Karpas-422 (cell line): ENCODE data around the gene SLC16A8. TPM values are rescaled to one million over a fixed set of nuclear protein-coding genes. Genes with fewer than 3 reads are reported as not detected.
A peak's percentile ranks its signal among the peaks of the same experiment; 100 is the strongest.

ENCODE experiments used
- DNase-seq: peaks from one replicate; pipeline ENCODE4 v3.0.0-alpha.2; 2015
- H2AFZ ChIP-seq: fragments of 200-600 bp; sonication (generic); 2 replicates; pipeline ENCODE4 v1.6.1; 2014; ENCODE audit warnings: antibody characterized with exemption, low read length, mixed read lengths
- H3K27ac ChIP-seq: fragments of 200-600 bp; sonication (generic); 2 replicates; pipeline ENCODE4 v1.5.1; 2014; ENCODE audit warnings: mild to moderate bottlenecking, low read length, moderate library complexity
- H3K27me3 ChIP-seq: fragments of 200-600 bp; sonication (generic); 2 replicates; pipeline ENCODE4 v1.6.1; 2014; ENCODE audit warnings: low read length, mixed read lengths
- H3K36me3 ChIP-seq: fragments of 200-600 bp; sonication (generic); 2 replicates; pipeline ENCODE4 v1.6.1; 2014; ENCODE audit warnings: low read length, mixed read lengths; ENCODE audit not compliant: insufficient read depth
- H3K4me1 ChIP-seq: fragments of 200-600 bp; sonication (generic); 2 replicates; pipeline ENCODE4 v1.6.1; 2014; ENCODE audit warnings: mild to moderate bottlenecking, low read length, mixed read lengths
- H3K4me2 ChIP-seq: fragments of 200-600 bp; sonication (generic); 2 replicates; pipeline ENCODE4 v1.6.1; 2014; ENCODE audit warnings: low read length, low read depth, mild to moderate bottlenecking; ENCODE audit not compliant: poor library complexity, severe bottlenecking
- H3K4me3 ChIP-seq: fragments of 200-600 bp; sonication (generic); 2 replicates; pipeline ENCODE4 v1.5.1; 2014; ENCODE audit warnings: mild to moderate bottlenecking, antibody characterized with exemption, low read length, mixed read lengths
- H3K79me2 ChIP-seq: fragments of 200-600 bp; sonication (generic); 2 replicates; pipeline ENCODE4 v1.6.1; 2014; ENCODE audit warnings: mild to moderate bottlenecking, low read length, mixed read lengths
- H3K9ac ChIP-seq: fragments of 200-600 bp; sonication (generic); 2 replicates; pipeline ENCODE4 v1.6.0; 2014; ENCODE audit warnings: low read length
- H3K9me2 ChIP-seq: fragments of 200-600 bp; sonication (generic), shearing (Covaris generic); replicated peaks from 2 replicates; pipeline ENCODE4 v1.6.0; 2014; ENCODE audit warnings: mild to moderate bottlenecking, low read length, moderate library complexity; ENCODE audit not compliant: insufficient read depth
- H3K9me3 ChIP-seq: fragments of 300-700, 200-600 bp; sonication (generic); 2 replicates; pipeline ENCODE4 v1.6.1; 2014; ENCODE audit warnings: low read length, mixed read lengths
- H4K20me1 ChIP-seq: fragments of 200-600 bp; sonication (generic); 2 replicates; pipeline ENCODE4 v1.6.1; 2014; ENCODE audit warnings: mild to moderate bottlenecking, antibody characterized with exemption, low read length, low read depth; ENCODE audit not compliant: insufficient read depth
- total RNA-seq: library from RNA; depleted of rRNA; stranded (reverse); fragments of >200 nt; shearing (Covaris generic); gene quantifications from 2 replicates; pipeline ENCODE4 v1.2.3, GENCODE V29; 2014; ENCODE audit warnings: low replicate concordance

Gene SLC16A8
- total RNA-seq, 1 experiment from 2014 or later: not detected

- no peak overlapping the region for H2AFZ ChIP-seq
- H4K20me1 ChIP-seq: no peaks in the 10 kb centered on the region
- H3K9me2 ChIP-seq: no peaks in the 10 kb centered on the region
- H3K4me3 ChIP-seq: no peak overlapping the region
- H3K79me2 ChIP-seq: no peaks in the 10 kb centered on the region
- H3K9me3 ChIP-seq: no peaks in the 10 kb centered on the region
- no peaks in the 10 kb centered on the region for H3K4me1 ChIP-seq
- H3K27me3 ChIP-seq: no peaks in the 10 kb centered on the region
- no peak for DNase-seq
- no peaks in the 10 kb centered on the region for H3K36me3 ChIP-seq
- H3K9ac ChIP-seq: no peak overlapping the region
- H3K4me2 ChIP-seq: no peak overlapping the region
- H3K27ac ChIP-seq: no peak overlapping the region
Observed at GRCh38 chr22:38066381-38067027, 17.5 kb downstream of the SLC16A8 start.

- H4K20me1 ChIP-seq: no peaks in the 10 kb centered on the region
- H3K9me3 ChIP-seq: no peaks in the 10 kb centered on the region
- H3K79me2 ChIP-seq: no peaks in the 10 kb centered on the region
- H3K4me1 ChIP-seq: no peaks in the 10 kb centered on the region
- DNase-seq: no peak
- H3K4me2 ChIP-seq: no peak overlapping the region
- no peak overlapping the region for H3K27ac ChIP-seq
- H2AFZ ChIP-seq: no peak overlapping the region
- no peak overlapping the region for H3K9ac ChIP-seq
- H3K9me2 ChIP-seq: no peaks in the 10 kb centered on the region
- no peaks in the 10 kb centered on the region for H3K27me3 ChIP-seq
- H3K36me3 ChIP-seq: no peaks in the 10 kb centered on the region
- H3K4me3 ChIP-seq: no peak overlapping the region
Observed at GRCh38 chr22:38065539-38065938, 18.4 kb downstream of the SLC16A8 start.

GRCh38 chr22:38062791-38063190 is 21.2 kb downstream of the SLC16A8 start:
- no peak overlapping the region for H3K4me3 ChIP-seq
- H3K9ac ChIP-seq: no peak overlapping the region

GRCh38 chr22:38056969-38057891 is 26.8 kb downstream of the SLC16A8 start, which contains the start of gene PICK1:
TSS of gene PICK1 (plus strand) at chr22:38057404. CDS start at chr22:38057810, 406 bp downstream.
- Histone ChIP-seq H3K79me2 (peaks cover 3% of the 10 kb centered on the region; the same call in 1 of the 2 replicates), H4K20me1 (no peaks in the 10 kb centered on the region), H3K9me2 (no peaks in the 10 kb centered on the region), H3K4me3 (peak within 1 kb of the TSS; percentile 82), H3K27ac (peak within 1 kb of the TSS; percentile 52; the same call in 1 of the 2 replicates), H3K4me2 (peak within 1 kb of the TSS; percentile 85), H3K9ac (peak within 1 kb of the TSS; percentile 79), H3K27me3 (no peaks in the 10 kb centered on the region), H2AFZ (peak within 1 kb of the TSS; percentile 95), H3K4me1 (peaks cover 22% of the 10 kb centered on the region), H3K36me3 (no peaks in the 10 kb centered on the region), H3K9me3 (no peaks in the 10 kb centered on the region)
- DNase-seq: peak; percentile 93

More at GRCh38 chr22:38062791-38063190, 21.2 kb downstream of the SLC16A8 start:
- Histone ChIP-seq H3K27me3 (no peaks in the 10 kb centered on the region), H3K27ac (no peak overlapping the region), H4K20me1 (no peaks in the 10 kb centered on the region), H2AFZ (no peak overlapping the region), H3K9me2 (no peaks in the 10 kb centered on the region), H3K4me1 (peaks cover 4% of the 10 kb centered on the region), H3K4me2 (no peak overlapping the region), H3K79me2 (peaks cover 1% of the 10 kb centered on the region; the same call in 1 of the 2 replicates), H3K9me3 (no peaks in the 10 kb centered on the region), H3K36me3 (no peaks in the 10 kb centered on the region)
- DNase-seq: no peak

GRCh38 chr22:38051900-38052862 is 31.8 kb downstream of the SLC16A8 start:
- no peak overlapping the region for H3K27ac ChIP-seq
- no peak overlapping the region for H2AFZ ChIP-seq

GRCh38 chr22:38051261-38051660 is 32.7 kb downstream of the SLC16A8 start:
- peaks cover 8% of the 10 kb centered on the region for H3K4me1 ChIP-seq
- no peak overlapping the region for H3K4me3 ChIP-seq
- H3K27ac ChIP-seq: no peak overlapping the region
- H2AFZ ChIP-seq: no peak overlapping the region
- H3K27me3 ChIP-seq: no peaks in the 10 kb centered on the region
- H4K20me1 ChIP-seq: no peaks in the 10 kb centered on the region
- H3K4me2 ChIP-seq: no peak overlapping the region
- no peaks in the 10 kb centered on the region for H3K9me3 ChIP-seq
- no peaks in the 10 kb centered on the region for H3K79me2 ChIP-seq
- DNase-seq: peak; percentile 69
- no peak overlapping the region for H3K9ac ChIP-seq
- H3K36me3 ChIP-seq: no peaks in the 10 kb centered on the region
- no peaks in the 10 kb centered on the region for H3K9me2 ChIP-seq

More at GRCh38 chr22:38051900-38052862, 31.8 kb downstream of the SLC16A8 start:
- H3K4me1 ChIP-seq: peaks cover 15% of the 10 kb centered on the region
- H4K20me1 ChIP-seq: no peaks in the 10 kb centered on the region
- no peaks in the 10 kb centered on the region for H3K27me3 ChIP-seq
- no peaks in the 10 kb centered on the region for H3K36me3 ChIP-seq
- H3K9me3 ChIP-seq: no peaks in the 10 kb centered on the region
- H3K4me2 ChIP-seq: no peak overlapping the region
- H3K4me3 ChIP-seq: no peak overlapping the region
- DNase-seq: peak; percentile 93
- H3K9me2 ChIP-seq: no peaks in the 10 kb centered on the region
- no peak overlapping the region for H3K9ac ChIP-seq
- no peaks in the 10 kb centered on the region for H3K79me2 ChIP-seq

GRCh38 chr22:38050720-38051119 is 33.3 kb downstream of the SLC16A8 start:
- Histone ChIP-seq H3K79me2 (no peaks in the 10 kb centered on the region), H3K4me2 (no peak overlapping the region), H3K9ac (no peak overlapping the region), H3K4me3 (no peak overlapping the region), H3K9me3 (no peaks in the 10 kb centered on the region), H3K27ac (no peak overlapping the region), H3K9me2 (no peaks in the 10 kb centered on the region), H3K36me3 (no peaks in the 10 kb centered on the region), H3K27me3 (no peaks in the 10 kb centered on the region), H3K4me1 (peaks cover 8% of the 10 kb centered on the region), H2AFZ (no peak overlapping the region), H4K20me1 (no peaks in the 10 kb centered on the region)
- DNase-seq: no peak
